Right renal cortex interstitium (tissue), 3 donors: ENCODE data around the gene IL16. TPM values are rescaled to one million over a fixed set of nuclear protein-coding genes. Genes with fewer than 3 reads are reported as not detected.

Experiments used
- DNase-seq, 3 donors: peaks; one replicate each; pipeline ENCODE4 v3.0.0-alpha.2; 2013; ENCODE audit warnings: low read depth in 3 of 3, low spot score in 2 of 3
- polyA plus RNA-seq, 3 donors: library from polyadenylated mRNA; unstranded; fragments of 120-200 nt; gene quantifications; one replicate each; pipeline ENCODE4 v1.2.1, GENCODE V29; 2013; ENCODE audit not compliant: insufficient read length in 3 of 3

IL16 gene
- polyA plus RNA-seq, 3 donors, result 4.9 to 6.2 (median 6.1) TPM

DNA sequence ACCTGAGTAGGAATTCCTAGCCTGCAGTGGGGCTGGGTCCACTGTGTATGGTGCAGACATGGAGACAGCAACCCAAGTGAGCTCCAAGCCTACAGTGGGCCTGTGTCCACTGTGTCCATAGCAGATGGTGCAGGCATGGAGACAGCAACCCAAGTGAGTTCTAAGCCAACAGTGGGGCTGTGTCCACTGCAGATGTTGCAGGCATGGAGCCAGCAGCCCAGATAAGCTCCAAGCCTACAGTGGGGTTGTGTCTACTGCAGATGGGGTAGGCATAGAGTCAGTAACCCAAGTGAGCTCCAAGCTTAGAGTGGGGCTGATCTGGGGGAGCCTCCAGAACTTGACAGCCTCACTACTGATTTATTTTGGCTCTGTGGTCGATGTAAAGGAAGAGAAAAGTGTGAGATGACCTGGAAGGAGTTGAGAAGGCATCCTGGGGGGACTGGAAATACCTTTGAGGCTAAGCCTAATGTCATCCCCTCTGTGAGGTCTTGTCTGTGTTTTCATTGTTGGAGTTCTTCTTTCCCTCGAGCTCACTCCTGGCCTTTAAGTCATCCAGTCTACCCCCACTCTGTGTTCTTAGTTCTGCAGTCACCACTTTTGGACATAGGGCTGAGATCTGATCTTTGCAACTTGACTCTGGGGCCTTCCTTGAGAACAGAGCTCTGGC lies 22.4 kb upstream of the IL16 start:
- DNase-seq, result no peak

DNA sequence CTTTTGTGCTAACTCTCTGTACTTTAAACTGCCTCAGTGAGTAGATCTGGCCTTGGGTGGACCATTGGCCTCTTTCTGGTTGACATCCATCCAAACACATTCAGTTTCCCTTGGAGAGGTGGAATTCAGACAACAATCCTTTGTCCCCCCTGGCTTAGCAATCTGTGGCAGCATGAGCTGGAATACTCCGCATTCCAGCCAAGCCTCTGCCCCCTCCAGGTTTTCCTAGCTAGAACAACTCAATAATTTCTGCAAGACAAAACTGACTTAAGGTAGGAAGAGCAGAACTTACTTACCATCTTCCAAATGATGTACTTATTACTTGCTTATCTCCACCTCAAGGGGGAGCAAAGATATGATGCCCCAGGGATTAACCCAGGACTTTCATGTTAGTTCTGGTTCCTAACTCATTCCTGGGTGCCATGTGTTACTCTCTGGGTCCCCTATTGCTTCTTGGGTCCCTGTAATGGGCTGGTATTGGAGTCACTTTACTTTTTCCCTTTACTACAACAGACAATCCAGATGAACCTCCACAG lies 21.8 kb upstream of the IL16 start:
- DNase-seq, result no peak

DNA sequence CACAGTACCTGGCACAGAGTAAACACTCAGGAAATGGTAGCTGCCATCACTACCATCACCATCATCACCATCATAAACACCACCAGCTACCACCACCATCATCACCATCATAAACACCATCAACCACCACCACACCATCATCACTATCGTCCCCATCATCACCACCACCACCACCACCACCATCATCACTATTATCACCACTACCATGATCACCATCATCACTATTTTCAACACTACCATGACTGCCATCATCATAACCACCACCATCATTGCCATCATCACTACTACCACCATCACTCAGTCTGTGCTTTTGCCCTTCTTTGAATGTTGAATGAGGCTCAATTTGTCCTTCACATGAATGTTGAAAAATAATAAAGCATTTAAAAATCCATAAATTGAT lies 21.2 kb upstream of the IL16 start:
- no peak for DNase-seq

DNA sequence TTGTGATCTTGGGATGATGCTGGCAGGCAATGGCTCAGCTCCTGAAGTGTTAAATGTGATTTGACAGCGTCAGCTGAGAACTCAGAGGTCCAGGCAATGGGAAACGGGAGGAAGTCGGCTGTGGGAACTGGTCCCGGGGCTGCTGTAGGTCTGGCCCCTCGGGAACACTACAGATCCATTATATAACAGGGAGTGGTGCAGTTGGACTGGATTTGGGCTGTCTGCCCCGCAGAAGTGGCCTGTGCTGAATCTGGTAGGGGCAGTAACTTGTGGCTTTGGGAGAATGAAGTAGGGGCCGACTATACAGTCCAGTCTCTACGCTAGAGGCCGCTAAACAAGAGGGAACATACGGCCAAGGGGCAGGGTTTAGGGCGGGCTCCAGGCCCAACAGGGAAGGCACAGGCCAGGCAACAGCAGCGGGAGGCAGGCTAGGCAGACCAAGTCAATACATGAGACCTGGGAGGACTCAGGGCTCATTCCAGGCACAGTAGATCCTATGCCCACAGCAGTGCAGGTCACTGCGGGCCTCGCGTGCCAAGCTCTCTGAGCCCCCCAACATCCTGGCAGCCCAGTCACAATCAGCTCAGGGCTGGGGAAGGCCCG lies 20.3 kb upstream of the IL16 start:
- DNase-seq, result no peak

DNA sequence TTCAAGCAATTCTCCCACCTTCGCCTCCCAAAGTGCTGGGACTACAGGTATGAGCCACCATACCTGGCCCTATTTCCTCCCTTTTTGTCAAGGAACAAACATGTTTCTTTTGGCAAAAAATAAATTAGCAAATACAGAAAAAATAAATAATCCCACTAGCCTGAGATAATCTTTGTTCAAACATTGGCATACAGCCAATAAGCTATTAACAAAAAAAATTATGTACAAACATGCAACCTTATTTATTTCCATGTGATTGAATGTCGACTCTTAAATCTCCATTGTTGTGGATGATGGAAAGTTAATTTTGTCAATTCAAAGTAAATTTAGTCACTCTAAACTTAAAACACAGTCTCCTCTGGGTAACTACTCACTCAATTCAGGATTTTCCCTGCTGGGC lies 18.3 kb upstream of the IL16 start:
- no peak for DNase-seq

DNA sequence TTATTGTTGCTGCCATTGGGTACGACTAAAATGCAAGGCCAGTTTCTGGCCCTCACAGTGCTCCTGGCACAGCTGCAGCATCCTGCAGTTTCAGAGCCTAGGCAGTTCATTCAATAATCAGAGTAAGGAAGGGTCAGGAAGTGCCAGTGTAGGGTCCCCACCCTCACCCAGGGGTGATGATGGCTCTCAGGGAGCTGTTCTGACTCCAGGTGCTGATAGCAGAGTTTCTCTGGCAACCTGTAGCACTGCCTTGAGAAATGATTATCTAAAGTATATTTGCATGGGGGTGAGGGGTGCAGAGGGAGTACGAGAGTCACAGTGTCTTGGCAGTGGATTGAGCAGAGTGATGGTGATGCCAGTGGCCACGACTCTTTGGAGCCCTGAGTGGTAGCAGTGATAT lies 15.5 kb upstream of the IL16 start:
- DNase-seq, result no peak

DNA sequence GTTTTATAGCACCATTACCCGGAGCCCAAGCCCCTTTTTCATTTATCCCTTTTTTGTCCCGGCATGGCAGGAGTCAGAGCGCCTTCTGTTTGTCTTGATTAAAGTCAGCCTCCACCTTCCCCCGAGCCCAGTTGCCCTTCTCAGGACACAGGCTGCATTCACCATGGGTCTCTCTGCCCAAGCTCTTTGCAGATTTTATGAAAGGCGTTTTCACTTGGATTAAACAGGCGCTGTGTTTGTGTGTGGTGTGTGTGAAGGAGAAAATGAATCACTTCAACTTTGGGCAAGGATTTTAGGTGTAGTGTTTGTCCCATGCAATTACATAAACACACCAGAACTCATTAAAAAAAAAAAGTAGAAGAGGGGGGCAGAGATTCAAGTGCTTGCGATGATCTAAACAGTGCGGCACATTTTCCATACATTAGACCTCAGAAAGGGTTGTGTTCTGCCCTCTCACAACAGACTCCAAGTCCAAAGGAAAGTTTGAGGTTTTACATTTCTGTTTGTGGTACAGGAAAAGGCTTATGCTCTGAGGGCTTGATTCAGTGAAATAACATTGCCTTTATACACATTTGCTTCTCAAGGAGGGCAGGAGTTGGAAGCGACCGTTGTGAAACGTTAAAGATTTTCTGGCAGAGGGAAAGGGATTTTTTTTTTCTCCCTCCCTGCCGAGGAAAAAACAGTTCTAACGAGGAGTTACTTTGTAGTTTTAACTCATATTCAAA lies 14.5 kb upstream of the IL16 start:
- DNase-seq, result no peak

DNA sequence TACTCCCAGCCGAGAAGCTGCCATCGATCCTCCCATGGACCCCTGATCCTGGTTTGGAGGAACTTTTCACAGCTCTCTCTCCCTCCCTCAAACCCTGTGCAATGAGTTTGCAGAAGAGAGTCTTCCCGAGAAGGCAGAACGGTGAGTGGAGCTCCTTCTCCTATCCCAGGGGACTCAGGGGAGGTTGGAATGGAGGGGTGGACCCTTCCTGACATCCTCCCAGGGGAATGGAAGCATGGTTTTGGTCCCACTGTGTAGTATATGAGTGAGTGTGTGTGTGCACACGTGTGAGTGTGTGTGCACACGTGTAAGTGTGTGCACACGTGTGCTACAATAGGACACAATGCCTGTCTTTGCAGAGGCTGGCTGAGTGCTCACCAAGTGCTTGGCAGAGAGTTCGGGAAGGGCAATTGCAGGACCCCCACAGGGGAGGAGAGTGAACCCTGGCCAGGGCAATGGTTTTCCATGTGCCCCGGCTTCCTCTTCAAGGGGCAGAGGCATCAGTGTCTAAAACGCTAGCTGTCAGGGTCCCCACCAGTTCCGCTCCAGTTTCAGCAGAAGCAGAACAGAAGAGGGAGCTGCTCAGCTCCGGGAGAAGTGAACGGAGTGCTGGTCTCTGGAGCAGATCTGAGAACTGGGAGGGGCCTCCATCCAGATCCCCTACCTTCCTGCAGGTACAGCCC lies 13.8 kb upstream of the IL16 start:
- DNase-seq, result no peak

DNA sequence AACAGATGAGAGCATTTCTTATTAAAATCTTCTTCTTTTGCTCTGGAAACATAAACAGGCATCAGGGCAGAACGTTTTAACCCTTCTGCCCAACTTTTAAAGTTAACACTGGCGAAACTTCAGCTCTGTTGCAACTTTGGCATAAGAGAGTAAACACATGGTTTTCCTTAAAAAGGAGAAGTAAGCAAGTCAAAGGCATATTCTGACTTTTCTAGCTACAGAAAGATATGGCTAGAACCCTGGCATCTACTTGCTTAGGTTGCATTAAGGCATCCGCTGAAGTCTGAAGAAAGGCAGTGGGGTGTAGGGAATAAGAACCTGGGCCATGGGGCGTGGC lies 13.3 kb upstream of the IL16 start:
- DNase-seq, result no peak

DNA sequence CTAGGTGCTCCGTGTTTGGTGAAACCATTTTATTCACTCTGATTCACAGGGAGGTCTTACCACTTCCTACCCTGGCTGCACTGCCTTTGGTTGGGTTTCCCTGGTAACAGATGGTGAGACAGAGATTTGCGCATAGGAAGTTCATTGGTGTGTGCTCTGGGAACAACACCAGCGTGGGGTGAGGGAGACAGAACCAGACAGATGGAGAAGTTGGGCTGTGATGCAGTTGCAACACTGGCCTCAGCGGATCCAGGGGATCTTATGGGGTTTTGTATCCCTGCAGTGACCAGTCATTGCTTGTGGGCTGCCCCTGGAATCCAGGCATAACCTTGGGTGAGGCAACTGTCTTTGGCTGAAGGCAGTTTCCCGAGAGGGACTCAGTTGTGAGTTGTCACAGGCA lies 12.5 kb upstream of the IL16 start:
- DNase-seq, result no peak

DNA sequence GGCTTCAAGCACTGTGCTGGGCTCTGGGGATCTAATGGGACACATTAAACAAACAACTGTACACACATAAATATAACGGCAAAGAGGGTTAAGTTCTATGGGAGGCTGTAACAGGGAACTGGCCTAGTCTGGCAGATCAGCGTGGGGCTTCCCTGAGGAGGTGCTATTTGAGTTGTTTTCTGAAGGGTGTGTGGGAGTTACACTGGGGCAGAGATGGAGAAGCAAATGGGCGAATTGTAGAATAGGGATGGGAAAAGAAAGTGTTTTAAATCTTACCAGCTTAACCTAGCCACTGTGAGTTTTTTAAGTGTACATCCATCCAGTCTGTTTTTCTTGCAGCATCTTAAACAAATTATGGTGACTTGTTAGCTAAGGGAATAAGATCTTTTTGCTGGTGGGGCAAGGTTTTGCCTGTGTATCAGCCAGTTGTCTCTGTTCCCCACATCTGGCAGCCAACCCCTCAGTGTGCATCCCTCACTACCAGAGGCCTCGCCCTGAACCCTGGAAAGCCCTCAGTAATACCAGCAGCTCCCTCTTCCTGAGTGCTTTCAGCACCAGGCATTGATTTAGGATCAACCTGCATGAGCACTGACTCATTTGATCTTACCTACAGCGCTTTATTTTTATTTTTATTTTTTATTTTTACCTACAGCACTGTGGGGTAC lies 10.9 kb upstream of the IL16 start:
- DNase-seq, result no peak

DNA sequence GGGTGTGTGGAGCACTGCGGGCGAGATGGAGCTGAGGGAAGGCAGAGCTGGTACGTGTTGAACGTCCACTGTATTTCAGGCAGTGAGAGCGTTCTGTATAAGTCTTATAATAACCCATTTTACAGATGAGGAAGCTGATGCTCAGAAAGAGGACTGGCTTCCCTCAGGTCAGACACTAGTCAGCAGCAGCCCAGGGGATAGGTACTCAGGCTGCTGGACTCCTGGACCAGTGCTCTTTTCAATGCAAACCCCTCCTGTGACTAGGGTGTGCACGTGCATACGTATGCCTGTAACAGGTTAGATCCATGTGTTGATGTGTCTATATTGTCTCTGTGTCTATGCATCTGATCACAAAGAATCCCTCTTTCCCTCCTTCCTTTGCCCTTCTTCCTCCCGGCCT lies 8.3 kb upstream of the IL16 start:
- no peak for DNase-seq

DNA sequence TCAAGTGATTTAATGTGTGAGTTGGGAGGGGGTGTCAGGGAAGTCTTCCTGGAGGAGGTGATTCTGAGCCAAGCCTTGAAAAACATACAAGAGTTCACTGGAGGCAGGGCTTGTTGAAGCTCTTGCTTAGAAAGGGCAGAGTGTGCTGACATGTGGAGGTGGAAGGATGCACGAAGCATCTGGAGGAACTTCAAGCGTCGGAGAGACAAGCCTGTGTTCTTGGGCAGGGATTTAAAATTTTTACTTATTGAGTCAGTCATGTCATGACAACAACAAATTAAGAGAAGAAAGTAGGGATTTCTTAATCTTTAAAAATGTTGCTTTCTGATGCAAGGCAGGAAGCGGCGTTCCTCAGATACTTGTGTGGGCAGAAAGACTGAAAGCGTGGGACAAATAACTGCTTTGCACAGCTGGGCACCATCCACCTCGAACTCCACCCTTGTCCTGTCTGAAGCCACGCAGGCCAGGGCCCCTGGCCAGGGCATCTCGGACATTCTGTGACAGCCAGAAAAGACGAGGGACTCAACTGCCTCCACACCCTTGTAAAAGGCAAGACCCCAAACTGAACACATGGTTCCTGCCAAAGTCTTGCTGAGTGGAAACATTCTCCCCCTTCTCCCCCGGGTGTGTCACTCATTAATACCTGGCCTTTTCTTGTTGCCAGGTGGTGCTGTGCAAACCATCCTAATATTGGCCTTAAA lies 6.9 kb upstream of the IL16 start:
- no peak for DNase-seq

DNA sequence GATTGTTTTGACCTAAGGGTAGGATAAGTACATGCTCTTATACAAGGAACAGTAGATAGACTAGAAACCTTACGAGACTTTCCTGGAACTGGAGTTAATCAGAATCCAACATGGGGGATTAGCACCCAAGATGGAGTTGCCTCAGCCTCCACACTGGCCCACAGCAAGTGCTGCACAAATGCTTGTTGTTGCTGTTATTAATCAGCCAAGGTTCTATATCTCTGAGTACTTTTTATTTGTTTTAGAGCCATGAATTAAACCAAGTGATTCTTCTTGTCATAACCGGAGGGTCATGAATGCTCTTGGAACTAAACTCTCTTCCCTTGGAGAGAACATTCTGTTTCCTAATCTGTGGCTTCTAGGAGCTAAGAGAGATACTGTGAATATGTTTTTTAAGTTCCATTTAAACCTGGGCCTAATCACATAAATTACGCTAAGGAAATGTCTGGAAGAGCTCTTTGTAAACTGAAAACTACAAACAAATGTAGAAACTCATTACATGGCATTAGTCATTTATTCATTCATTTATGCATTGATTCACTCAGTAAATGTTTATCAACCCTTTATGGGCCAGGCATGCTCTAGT lies 5.7 kb upstream of the IL16 start:
- DNase-seq, result no peak

DNA sequence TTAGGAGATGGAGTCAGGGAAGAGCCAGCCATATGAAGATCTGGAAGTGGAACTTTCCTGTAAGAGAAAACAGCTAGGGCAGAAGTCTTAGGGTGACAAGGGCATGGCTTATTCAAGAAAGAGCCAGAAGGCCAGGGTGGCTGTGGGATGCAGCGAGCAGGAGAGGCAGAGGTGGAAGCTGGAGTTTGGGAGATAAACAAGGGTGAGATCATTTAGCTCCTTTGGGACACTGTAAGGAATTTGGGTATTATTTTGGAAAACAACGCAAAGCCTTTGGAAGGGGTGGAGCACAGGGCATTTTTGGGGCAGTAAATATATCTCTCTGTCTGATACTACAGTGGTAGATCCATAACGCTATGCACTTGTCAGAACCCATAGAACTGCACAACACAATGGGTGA lies 5.0 kb upstream of the IL16 start:
- DNase-seq, result no peak

DNA sequence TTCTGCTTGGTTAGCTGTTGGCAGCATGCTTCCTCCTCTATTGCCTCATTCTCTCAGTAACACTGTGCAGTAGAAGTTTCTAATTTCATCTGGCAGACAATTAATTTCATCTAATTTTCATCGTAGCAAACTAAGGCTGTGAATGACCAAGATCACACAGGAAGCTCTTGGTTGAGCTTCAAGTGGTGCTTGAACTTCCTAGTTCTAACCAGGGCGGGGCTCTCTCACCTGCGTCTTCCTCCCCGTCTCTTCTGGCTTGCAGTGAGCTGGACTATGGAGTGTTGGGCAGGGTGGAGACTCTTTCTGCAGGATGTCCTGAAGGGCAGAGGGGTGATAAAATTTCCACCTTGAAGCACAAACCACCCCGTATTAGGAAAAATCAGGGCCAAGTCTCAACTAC lies 2.0 kb upstream of the IL16 start:
- no peak for DNase-seq

DNA sequence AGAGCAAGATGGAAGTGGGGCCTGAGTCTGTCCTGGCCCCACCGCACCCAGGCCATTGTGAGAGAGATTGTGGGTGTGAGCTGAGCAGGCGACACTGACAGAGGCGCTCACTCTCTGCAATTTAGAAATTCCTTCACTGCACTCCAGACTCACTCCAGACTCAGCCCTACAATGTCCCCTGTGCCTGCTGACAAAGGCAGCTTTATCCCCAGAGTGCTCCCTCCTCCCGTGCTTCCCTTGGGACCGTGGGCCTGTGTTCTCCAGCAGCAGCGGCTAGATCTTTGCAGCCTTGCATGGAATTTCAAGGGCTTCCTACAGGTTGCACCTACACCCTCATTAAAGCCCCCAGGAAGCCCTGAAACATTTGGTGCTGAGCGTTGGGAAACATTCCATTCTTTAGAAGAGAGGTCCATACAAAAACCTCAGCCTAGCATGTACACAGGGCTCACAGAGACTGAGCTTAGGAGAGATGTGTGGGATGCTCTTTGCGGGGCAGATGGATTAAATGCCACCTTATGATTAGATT lies 1.3 kb upstream of the IL16 start:
- no peak for DNase-seq

DNA sequence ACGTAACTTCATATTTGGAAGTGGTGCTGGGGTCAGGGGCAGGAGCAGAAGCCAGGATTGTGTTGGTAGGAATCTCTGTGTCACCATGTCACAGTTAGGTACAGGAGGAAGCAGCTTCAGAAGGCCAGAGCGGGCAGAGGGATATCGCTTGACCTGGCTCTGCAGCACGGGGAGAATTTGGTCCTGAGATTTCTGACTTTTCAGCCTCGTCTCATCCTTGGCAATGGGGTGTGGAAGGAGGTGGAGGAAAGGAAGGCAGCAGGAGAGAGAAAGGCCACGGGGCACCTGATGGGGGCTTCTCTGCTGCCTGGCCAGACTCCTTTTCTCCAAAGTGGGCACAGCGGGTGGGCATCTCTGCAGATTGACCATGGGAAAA lies 564 bp downstream of the IL16 start:
- no peak for DNase-seq

DNA sequence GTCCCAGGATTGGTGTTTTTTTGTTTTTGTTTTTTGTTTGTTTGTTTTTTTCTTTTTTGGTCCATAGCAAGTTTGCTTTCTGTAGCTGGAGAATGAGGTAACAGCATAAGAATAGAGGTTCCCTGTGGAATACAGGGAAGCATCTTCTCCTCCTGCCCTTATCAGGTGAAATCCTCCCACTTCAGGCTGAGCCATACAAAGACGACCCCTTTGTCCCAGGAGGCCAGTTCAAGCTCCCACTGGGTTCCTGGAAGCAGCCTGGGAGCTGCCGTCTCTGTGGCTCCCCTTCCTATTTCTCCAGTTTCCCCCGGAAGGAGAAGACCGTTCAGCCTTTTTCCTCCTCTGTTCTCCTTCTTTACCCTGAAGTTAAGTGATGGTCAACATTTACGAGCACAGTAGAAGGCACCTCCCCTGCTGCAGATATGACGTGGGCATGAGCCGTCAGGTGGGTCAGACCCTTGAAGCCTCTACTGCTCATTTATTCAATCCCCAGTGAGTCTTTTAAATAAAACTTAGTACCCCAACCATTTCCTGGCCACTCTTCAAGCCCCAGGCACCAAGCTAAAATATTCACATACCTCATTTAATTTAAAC lies 1.1 kb downstream of the IL16 start:
- no peak for DNase-seq
